GF-D8 (cell line): Measurements from ENCODE around the gene SLC22A1.

ENCODE experiments used
- DNase-seq: peaks from one replicate; lab custom pipeline; 2025; lab: John Stamatoyannopoulos, UW

Gene SLC22A1

GRCh38 chr6:160173806-160174527 is 52.4 kb downstream of the SLC22A1 start:
- DNase-seq, result no peak

- DNase-seq, result no peak
Observed at GRCh38 chr6:160174681-160175080, 53.1 kb downstream of the SLC22A1 start.

GRCh38 chr6:160177220-160177619 is 55.6 kb downstream of the SLC22A1 start:
- DNase-seq, result no peak

- no peak for DNase-seq
Observed at GRCh38 chr6:160178271-160178670, 56.7 kb downstream of the SLC22A1 start.

- DNase-seq, result no peak
Observed at GRCh38 chr6:160180706-160181105, 59.1 kb downstream of the SLC22A1 start.

- no peak for DNase-seq
Observed at GRCh38 chr6:160188773-160189172, 67.2 kb downstream of the SLC22A1 start.

- no peak for DNase-seq
Observed at GRCh38 chr6:160190081-160190480, 68.5 kb downstream of the SLC22A1 start.

GRCh38 chr6:160190973-160191372 is 69.4 kb downstream of the SLC22A1 start:
- no peak for DNase-seq

GRCh38 chr6:160192840-160193239 is 71.2 kb downstream of the SLC22A1 start:
- no peak for DNase-seq

- DNase-seq, result no peak
Observed at GRCh38 chr6:160194808-160195207, 73.2 kb downstream of the SLC22A1 start.

- no peak for DNase-seq
Observed at GRCh38 chr6:160197662-160198061, 76.0 kb downstream of the SLC22A1 start.

- no peak for DNase-seq
Observed at GRCh38 chr6:160198606-160199211, 77.1 kb downstream of the SLC22A1 start.

- no peak for DNase-seq
Observed at GRCh38 chr6:160201061-160201460, 79.4 kb downstream of the SLC22A1 start.

GRCh38 chr6:160202411-160202810 is 80.8 kb downstream of the SLC22A1 start:
- no peak for DNase-seq

GRCh38 chr6:160203076-160203475 is 81.5 kb downstream of the SLC22A1 start:
- DNase-seq, result no peak

GRCh38 chr6:160203522-160203921 is 81.9 kb downstream of the SLC22A1 start:
- DNase-seq, result no peak

GRCh38 chr6:160203953-160204352 is 82.3 kb downstream of the SLC22A1 start:
- DNase-seq, result no peak

- DNase-seq, result no peak
Observed at GRCh38 chr6:160204710-160205109, 83.1 kb downstream of the SLC22A1 start.

GRCh38 chr6:160207618-160208017 is 86.0 kb downstream of the SLC22A1 start:
- DNase-seq, result no peak
